ENCODE results near the gene SPTBN4. TPM values are rescaled to one million over a fixed set of nuclear protein-coding genes. Genes with fewer than 3 reads are reported as not detected.

Gene SPTBN4
- polyA plus RNA-seq, 1 donor from 2014 or later = 12.7 TPM

- H3K4me3 ChIP-seq (ENCODE audit: low read length) = no peak overlapping the region
- no peak overlapping the region for H3K27ac ChIP-seq (ENCODE audit: low read length)
- no peaks in the 10 kb centered on the region for H3F3A ChIP-seq (ENCODE audit: insufficient read depth, low read length, poor library complexity, severe bottlenecking)
- H3K9me3 ChIP-seq (ENCODE audit: low read length) = no peaks in the 10 kb centered on the region
- H3K9ac ChIP-seq (ENCODE audit: low read length) = no peak overlapping the region
- TF ChIP-seq POLR2AphosphoS5 (IDR thresholded peaks at IDR 0.05) = no peak
- TF ChIP-seq EP300 (conservative IDR thresholded peaks at IDR 0.05; ENCODE audit: poor library complexity, severe bottlenecking) = no peak
- TF ChIP-seq MXI1 (conservative IDR thresholded peaks at IDR 0.05; ENCODE audit: poor library complexity, severe bottlenecking) = no peak
- TF ChIP-seq EZH2 (IDR thresholded peaks at IDR 0.05; ENCODE audit: borderline replicate concordance, insufficient read depth, low read length, poor library complexity, severe bottlenecking) = no peak
- TF ChIP-seq REST (IDR thresholded peaks at IDR 0.05; ENCODE audit: borderline replicate concordance) = no peak
- no peak for TF ChIP-seq CTCF (IDR thresholded peaks at IDR 0.05; ENCODE audit: poor library complexity, severe bottlenecking)
- no peak for TF ChIP-seq TAF1 (IDR thresholded peaks at IDR 0.05; ENCODE audit: low read depth)
- no peak for TF ChIP-seq RAD21 (conservative IDR thresholded peaks at IDR 0.05)
- no peak for TF ChIP-seq SMC3 (conservative IDR thresholded peaks at IDR 0.05; ENCODE audit: poor library complexity)
- H3K79me2 ChIP-seq (replicated peaks; ENCODE audit: insufficient read depth, low read length) = no peaks in the 10 kb centered on the region
- H3K4me2 ChIP-seq (ENCODE audit: low read length) = no peak overlapping the region
- H3K27me3 ChIP-seq (ENCODE audit: insufficient read depth, low read depth, low read length) = peaks cover 27% of the 10 kb centered on the region
- no peaks in the 10 kb centered on the region for H3K9me2 ChIP-seq (ENCODE audit: insufficient read depth, low read length)
- H3K36me3 ChIP-seq (ENCODE audit: insufficient read depth, low read length) = no peaks in the 10 kb centered on the region
- no peak overlapping the region for H2AFZ ChIP-seq (ENCODE audit: low read depth, low read length)
- no peaks in the 10 kb centered on the region for H4K20me1 ChIP-seq (ENCODE audit: insufficient read depth)
Measured at GRCh38 chr19:40550951-40551350, 84.2 kb downstream of the SPTBN4 start.

- no peaks in the 10 kb centered on the region for H3K79me2 ChIP-seq (replicated peaks; ENCODE audit: insufficient read depth, low read length)
- H3K4me2 ChIP-seq (ENCODE audit: low read length) = no peak overlapping the region
- H3K27me3 ChIP-seq (ENCODE audit: insufficient read depth, low read depth, low read length) = peaks cover 27% of the 10 kb centered on the region
- no peak overlapping the region for H3K27ac ChIP-seq (ENCODE audit: low read length)
- H3K9me2 ChIP-seq (ENCODE audit: insufficient read depth, low read length) = no peaks in the 10 kb centered on the region
- H3F3A ChIP-seq (ENCODE audit: insufficient read depth, low read length, poor library complexity, severe bottlenecking) = no peaks in the 10 kb centered on the region
- H3K9me3 ChIP-seq (ENCODE audit: low read length) = no peaks in the 10 kb centered on the region
- H2AFZ ChIP-seq (ENCODE audit: low read depth, low read length) = no peak overlapping the region
- no peaks in the 10 kb centered on the region for H4K20me1 ChIP-seq (ENCODE audit: insufficient read depth)
- H3K9ac ChIP-seq (ENCODE audit: low read length) = no peak overlapping the region
- no peak overlapping the region for H3K4me3 ChIP-seq (ENCODE audit: low read length)
- H3K36me3 ChIP-seq (ENCODE audit: insufficient read depth, low read length) = no peaks in the 10 kb centered on the region
- TF ChIP-seq TAF1 (IDR thresholded peaks at IDR 0.05; ENCODE audit: low read depth) = no peak
- no peak for TF ChIP-seq EP300 (conservative IDR thresholded peaks at IDR 0.05; ENCODE audit: poor library complexity, severe bottlenecking)
- TF ChIP-seq SMC3 (conservative IDR thresholded peaks at IDR 0.05; ENCODE audit: poor library complexity) = no peak
- TF ChIP-seq MXI1 (conservative IDR thresholded peaks at IDR 0.05; ENCODE audit: poor library complexity, severe bottlenecking) = no peak
- TF ChIP-seq POLR2AphosphoS5 (IDR thresholded peaks at IDR 0.05) = no peak
- no peak for TF ChIP-seq EZH2 (IDR thresholded peaks at IDR 0.05; ENCODE audit: borderline replicate concordance, insufficient read depth, low read length, poor library complexity, severe bottlenecking)
- TF ChIP-seq REST (IDR thresholded peaks at IDR 0.05; ENCODE audit: borderline replicate concordance) = no peak
- TF ChIP-seq RAD21 (conservative IDR thresholded peaks at IDR 0.05) = no peak
- no peak for TF ChIP-seq CTCF (IDR thresholded peaks at IDR 0.05; ENCODE audit: poor library complexity, severe bottlenecking)
Measured at GRCh38 chr19:40552848-40553247, 86.0 kb downstream of the SPTBN4 start.

All from neural cell (in vitro differentiated cells).